Endothelial cell of umbilical vein (primary cell): ENCODE data around the gene C2orf74. TPM values are rescaled to one million over a fixed set of nuclear protein-coding genes. Genes with fewer than 3 reads are reported as not detected.

Source experiments
- BruUV-seq: library from RNA; stranded (reverse); fragments of 400-500 nt; replicated peaks from 2 replicates; lab custom pipeline; 2021; lab: Mats Ljungman, UMichigan
- CTCF ChIA-PET: fragments of 300-600, 350-600 bp; sonication (Branson Sonifier 250); formaldehyde crosslinking; loops from one replicate; lab custom pipeline; 2021; ENCODE audit warnings: antibody characterized with exemption, inconsistent platforms; lab: Charles Lee
- POLR2A ChIA-PET: fragments of 300-600, 350-600 bp; sonication (Branson Sonifier 250); formaldehyde crosslinking; loops from one replicate; lab custom pipeline; 2021; ENCODE audit warnings: antibody characterized with exemption, inconsistent platforms; lab: Charles Lee
- DNase-seq: peaks from one replicate; pipeline ENCODE4 v3.0.0-alpha.2; 2011; ENCODE audit warnings: low read depth, low spot score
- FAIRE-seq: peaks from 2 replicates; lab custom pipeline; 2011; peaks lifted over from hg19 to GRCh38; lab: Jason Lieb, UNC
- H2AFZ ChIP-seq: 2 replicates; pipeline ENCODE4 v1.6.0; 2012; ENCODE audit warnings: low read depth, low read length, control low read depth, inconsistent platforms
- H3K27ac ChIP-seq: 2 replicates; pipeline ENCODE4 v1.5.1; 2011; ENCODE audit warnings: low read depth, mild to moderate bottlenecking, control low read depth, low read length, moderate library complexity; ENCODE audit not compliant: insufficient read depth
- H3K27me3 ChIP-seq, 2 experiments: 2 replicates each; pipeline versions ENCODE4 v1.6.0 to v1.6.1; 2011; ENCODE audit warnings: low read length in 2 of 2, mixed read lengths in 1 of 2; ENCODE audit not compliant: control insufficient read depth in 2 of 2, insufficient read depth in 2 of 2
- H3K36me3 ChIP-seq, 2 experiments: 2 replicates in 1 of 2; 3 replicates in 1 of 2; pipeline ENCODE4 v1.5.1; 2011; ENCODE audit warnings: low read length in 2 of 2, mild to moderate bottlenecking in 1 of 2, moderate library complexity in 1 of 2; ENCODE audit not compliant: control insufficient read depth in 2 of 2, insufficient read depth in 2 of 2; ENCODE audit errors: extremely low read depth in 1 of 2
- H3K4me1 ChIP-seq: 3 replicates; pipeline ENCODE4 v1.5.1; 2011; ENCODE audit warnings: mild to moderate bottlenecking, low read length; ENCODE audit not compliant: control insufficient read depth, insufficient read depth; ENCODE audit errors: extremely low read depth
- H3K4me2 ChIP-seq: 2 replicates; pipeline ENCODE4 v1.6.1; 2011; ENCODE audit warnings: low read length, control low read depth, mixed read lengths; ENCODE audit not compliant: insufficient read depth
- H3K4me3 ChIP-seq, 3 experiments: fragments of 200-600 bp in 1 of 3; sonication (generic), shearing (Covaris generic) in 1 of 3; replicated peaks in 1 of 3; 2 replicates each; pipeline ENCODE4 v1.5.1; 2011 to 2016; ENCODE audit warnings: control low read depth in 3 of 3, low read length in 3 of 3, mild to moderate bottlenecking in 2 of 3, inconsistent platforms in 1 of 3, low read depth in 1 of 3, moderate library complexity in 1 of 3; ENCODE audit not compliant: insufficient read depth in 1 of 3
- H3K79me2 ChIP-seq: 2 replicates; pipeline ENCODE4 v1.6.0; 2012; ENCODE audit warnings: low read length, inconsistent platforms; ENCODE audit not compliant: control insufficient read depth, insufficient read depth
- H3K9ac ChIP-seq: replicated peaks from 2 replicates; pipeline ENCODE3; 2011; ENCODE audit warnings: low read length, control low read depth; ENCODE audit not compliant: insufficient read depth; ENCODE audit errors: extremely low read depth
- H3K9me1 ChIP-seq: replicated peaks from 3 replicates; pipeline ENCODE4 v1.6.0; 2011; ENCODE audit warnings: mild to moderate bottlenecking, low read length; ENCODE audit not compliant: control insufficient read depth, insufficient read depth; ENCODE audit errors: extremely low read depth
- H3K9me3 ChIP-seq: replicated peaks from 2 replicates; pipeline ENCODE4 v1.5.1; 2012; ENCODE audit warnings: low read length, inconsistent platforms; ENCODE audit not compliant: control insufficient read depth, insufficient read depth
- H4K20me1 ChIP-seq: replicated peaks from 2 replicates; pipeline ENCODE3; 2011; ENCODE audit warnings: mild to moderate bottlenecking, low read length; ENCODE audit not compliant: control insufficient read depth, insufficient read depth; ENCODE audit errors: extremely low read depth
- EZH2 ChIP-seq: IDR thresholded peaks from 2 replicates; pipeline ENCODE4 v1.6.1; 2012; ENCODE audit warnings: borderline replicate concordance, low read depth, mild to moderate bottlenecking, moderate library complexity, low read length, inconsistent platforms; ENCODE audit not compliant: severe bottlenecking
- FOS ChIP-seq: IDR thresholded peaks from 2 replicates; pipeline ENCODE4 v1.6.1; 2011; ENCODE audit warnings: mild to moderate bottlenecking, low read length, moderate library complexity, borderline replicate concordance; ENCODE audit not compliant: insufficient read depth
- GATA2 ChIP-seq: IDR thresholded peaks from 2 replicates; pipeline ENCODE4 v1.7.0; 2011; ENCODE audit warnings: low read depth, mild to moderate bottlenecking, moderate library complexity, mixed read lengths, low read length; ENCODE audit not compliant: insufficient read length, insufficient read depth
- JUN ChIP-seq: IDR thresholded peaks from 2 replicates; pipeline ENCODE4 v1.6.1; 2011; ENCODE audit warnings: borderline replicate concordance, low read depth; ENCODE audit not compliant: insufficient read length, insufficient read depth
- MYC ChIP-seq: IDR thresholded peaks from one replicate; pipeline ENCODE4 v1.6.1; 2011; ENCODE audit warnings: mild to moderate bottlenecking, low read depth, low read length
- POLR2A ChIP-seq: IDR thresholded peaks from 2 replicates; pipeline ENCODE4 v1.6.1; 2012; ENCODE audit warnings: low read depth, mild to moderate bottlenecking, control low read depth, low read length
- POLR2AphosphoS5 ChIP-seq: IDR thresholded peaks from 2 replicates; pipeline ENCODE4 v1.6.1; 2012; ENCODE audit warnings: low read depth, mild to moderate bottlenecking, control low read depth, low read length, moderate library complexity; ENCODE audit not compliant: insufficient read depth
- dilution Hi-C: fragments of 300-500 bp; cut with MboI; formaldehyde crosslinking; loops from one replicate; pipeline ENCODE4 v1.15.0; 2019; ENCODE audit warnings: low sequenced_read_pairs; ENCODE audit not compliant: extremely low pct_ligation_motif_present
- intact Hi-C: fragments of 100-400 bp; cut with micrococcal nuclease; formaldehyde crosslinking; loops from one replicate; pipeline ENCODE4 v1.10.0; 2022
- polyA plus RNA-seq, 4 experiments: library from polyadenylated mRNA; depleted of rRNA in 3 of 4; stranded (reverse) in 3 of 4; unstranded in 1 of 4; fragments of >200 nt; gene quantifications; 2 replicates each; pipeline versions ENCODE4 v1.2.1 to v1.2.3, GENCODE V29; 2011 to 2012; ENCODE audit warnings: missing spikeins in 1 of 4
- total RNA-seq: library from RNA; stranded (reverse); gene quantifications from 2 replicates; pipeline ENCODE4 v1.2.3, GENCODE V29; 2021
- TF ChIP-seq, protein P1 (sequence below), 2 donors: IDR thresholded peaks; 1 replicate in 1 of 2; 2 replicates in 1 of 2; pipeline ENCODE4 v1.5.1; 2011; ENCODE audit warnings: low read length in 2 of 2, mild to moderate bottlenecking in 2 of 2, moderate library complexity in 2 of 2, control low read depth in 1 of 2, inconsistent platforms in 1 of 2, low read depth in 1 of 2; ENCODE audit not compliant: insufficient read depth in 1 of 2; ENCODE audit errors: extremely low read depth in 1 of 2
- TF ChIP-seq, protein P2 (sequence below): IDR thresholded peaks from 2 replicates; pipeline ENCODE4 v1.6.1; 2011; ENCODE audit not compliant: insufficient read depth, insufficient read length

Gene C2orf74
- total and polyA plus RNA-seq, 2 donors (not counting 3 experiments of a cell fraction or from before 2014, with no cell fraction given): 4.1 to 5.6 TPM

DNA sequence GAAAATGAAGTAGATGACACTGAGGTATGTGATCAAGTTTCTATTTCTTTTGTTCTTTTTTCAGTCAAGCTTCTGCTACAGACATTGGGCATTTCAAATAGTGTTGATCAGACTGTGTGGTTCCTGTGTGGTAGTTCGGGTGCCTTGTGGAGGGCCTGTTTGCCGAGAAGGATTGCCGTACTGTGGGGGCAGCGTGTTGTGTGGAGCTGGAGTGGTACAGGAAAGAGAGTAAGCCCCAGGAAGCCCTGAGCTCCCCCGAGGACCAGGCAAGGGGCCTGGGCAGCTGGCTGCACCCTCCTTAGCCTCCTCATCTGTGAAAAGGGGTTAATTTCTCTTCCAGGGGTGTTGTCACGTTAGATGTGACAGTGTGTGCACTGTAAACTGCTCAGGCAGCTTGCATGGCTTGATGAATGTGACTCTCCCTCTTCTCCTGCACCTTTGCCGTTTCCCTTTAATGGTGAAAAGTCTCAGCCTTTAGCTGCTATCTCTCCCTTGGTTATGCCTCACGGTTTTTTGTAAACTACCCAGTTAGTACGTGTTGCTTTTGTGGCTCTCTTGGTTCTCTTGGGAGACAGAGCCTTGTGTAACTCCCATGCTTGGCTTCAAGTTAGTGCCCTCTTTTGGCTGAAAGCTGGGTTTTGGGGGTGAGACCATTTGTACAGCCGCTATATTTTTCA, 19.5 kb downstream of the C2orf74 start:
- H3K27me3 ChIP-seq: no peaks in the 10 kb centered on the region
- H2AFZ ChIP-seq: no peak overlapping the region
- no peak for TF ChIP-seq GATA2
- no peak for TF ChIP-seq JUN
- TF ChIP-seq, protein P1, sequence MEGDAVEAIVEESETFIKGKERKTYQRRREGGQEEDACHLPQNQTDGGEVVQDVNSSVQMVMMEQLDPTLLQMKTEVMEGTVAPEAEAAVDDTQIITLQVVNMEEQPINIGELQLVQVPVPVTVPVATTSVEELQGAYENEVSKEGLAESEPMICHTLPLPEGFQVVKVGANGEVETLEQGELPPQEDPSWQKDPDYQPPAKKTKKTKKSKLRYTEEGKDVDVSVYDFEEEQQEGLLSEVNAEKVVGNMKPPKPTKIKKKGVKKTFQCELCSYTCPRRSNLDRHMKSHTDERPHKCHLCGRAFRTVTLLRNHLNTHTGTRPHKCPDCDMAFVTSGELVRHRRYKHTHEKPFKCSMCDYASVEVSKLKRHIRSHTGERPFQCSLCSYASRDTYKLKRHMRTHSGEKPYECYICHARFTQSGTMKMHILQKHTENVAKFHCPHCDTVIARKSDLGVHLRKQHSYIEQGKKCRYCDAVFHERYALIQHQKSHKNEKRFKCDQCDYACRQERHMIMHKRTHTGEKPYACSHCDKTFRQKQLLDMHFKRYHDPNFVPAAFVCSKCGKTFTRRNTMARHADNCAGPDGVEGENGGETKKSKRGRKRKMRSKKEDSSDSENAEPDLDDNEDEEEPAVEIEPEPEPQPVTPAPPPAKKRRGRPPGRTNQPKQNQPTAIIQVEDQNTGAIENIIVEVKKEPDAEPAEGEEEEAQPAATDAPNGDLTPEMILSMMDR (IDR thresholded peaks at IDR 0.05; ENCODE audit: extremely low read depth in 1 of 2, insufficient read depth in 1 of 2, low read depth in 1 of 2, low read length in 2 of 2): no peak
- TF ChIP-seq, protein P2, sequence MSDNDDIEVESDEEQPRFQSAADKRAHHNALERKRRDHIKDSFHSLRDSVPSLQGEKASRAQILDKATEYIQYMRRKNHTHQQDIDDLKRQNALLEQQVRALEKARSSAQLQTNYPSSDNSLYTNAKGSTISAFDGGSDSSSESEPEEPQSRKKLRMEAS: no peak
- no peak for TF ChIP-seq FOS
- no peak for TF ChIP-seq EZH2
- TF ChIP-seq POLR2AphosphoS5: no peak
- TF ChIP-seq POLR2A: no peak
- no peak for TF ChIP-seq MYC
- DNase-seq: no peak
- no peaks in the 10 kb centered on the region for H4K20me1 ChIP-seq
- no peak overlapping the region for H3K4me2 ChIP-seq
- no peak overlapping the region for H3K4me3 ChIP-seq
- dilution Hi-C loops: no loop called here
- H3K27ac ChIP-seq: no peak overlapping the region
- intact Hi-C loops: no loop called here
- H3K9ac ChIP-seq: no peak overlapping the region
- peaks cover 21% of the 10 kb centered on the region for H3K79me2 ChIP-seq
- no TSS peak for BruUV-seq
- no peaks in the 10 kb centered on the region for H3K9me3 ChIP-seq
- FAIRE-seq: no peak
- peaks cover 27% of the 10 kb centered on the region for H3K4me1 ChIP-seq
- ChIA-PET CTCF (interaction anchor here (2.1 kb wide), 1 partner anchor 46 kb away, joined by 6 read pairs; no protein-coding TSS in a partner anchor), POLR2A (no interaction called here)
- no peaks in the 10 kb centered on the region for H3K9me1 ChIP-seq
- peaks cover 20 to 23% of the 10 kb centered on the region in 2 experiments for H3K36me3 ChIP-seq
